ENCODE measurements around the gene PLD1.
"Not testable (repeated sequence)": the region's sequence is repeated elsewhere in the genome, so short reads cannot be mapped to it uniquely, and the experiment has no call there.

Gene PLD1

DNA sequence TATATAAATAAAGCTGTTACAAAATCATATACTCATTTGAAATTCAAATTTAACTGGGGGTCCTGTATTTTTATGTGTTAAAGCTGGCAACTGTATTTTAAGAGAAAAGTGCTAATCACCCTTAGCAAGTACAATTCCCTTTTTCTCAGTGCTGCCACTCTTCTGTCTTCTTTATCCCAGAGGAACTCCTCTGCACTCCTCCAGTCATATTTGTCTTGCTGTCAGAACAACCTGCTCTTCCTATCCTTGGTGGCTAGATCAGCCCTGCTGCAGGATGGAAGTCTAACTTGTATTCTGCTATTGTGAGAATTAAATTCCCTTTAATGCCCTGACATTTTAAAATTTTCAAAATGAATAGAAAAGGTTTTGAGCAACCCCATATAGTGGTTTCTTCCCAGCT lies 226.2 kb downstream of the PLD1 start:
- ATAC-seq = no peak
- Mint-ChIP-seq H3K4me3 (no peak overlapping the region), H3K27me3 (peaks cover 14% of the 10 kb centered on the region), H3K9me3 (no peaks in the 10 kb centered on the region), H3K27ac (no peak overlapping the region), H3K36me3 (no peaks in the 10 kb centered on the region), H3K4me1 (no peaks in the 10 kb centered on the region)

DNA sequence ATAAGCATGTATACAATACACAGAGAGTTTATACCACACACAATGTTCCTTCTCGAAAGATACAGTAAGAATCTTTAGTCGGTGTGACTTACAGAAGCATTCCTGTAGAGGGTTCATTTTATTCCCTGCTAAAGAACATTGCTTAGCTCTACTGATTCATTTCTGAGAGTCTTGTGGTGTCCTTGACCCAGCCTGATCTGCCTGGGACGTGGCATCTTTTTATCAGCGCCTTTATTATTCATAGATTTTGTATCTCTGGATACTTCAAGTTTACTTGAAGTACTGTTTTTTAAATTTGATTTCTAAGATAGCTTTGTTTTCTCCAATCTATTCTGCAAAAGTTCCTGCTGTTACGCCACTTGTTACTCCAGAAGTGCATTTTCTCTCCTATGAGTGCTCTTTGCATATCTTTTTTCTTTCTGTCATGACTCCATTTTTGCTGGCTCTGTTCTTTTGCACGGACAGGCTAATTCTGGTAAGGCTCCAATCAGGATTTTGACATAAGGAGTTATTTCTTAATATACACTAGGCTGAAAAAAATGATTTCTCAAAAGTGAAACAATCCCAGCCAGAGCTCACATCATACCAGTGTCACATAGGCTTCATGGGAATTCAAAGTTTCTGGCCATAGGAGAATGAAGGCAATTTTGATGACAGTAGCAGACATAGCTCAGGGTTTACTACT lies 235.6 kb downstream of the PLD1 start:
- Mint-ChIP-seq H3K4me3 (no peak overlapping the region), H3K9me3 (peaks cover 3% of the 10 kb centered on the region), H3K27me3 (peaks cover 39% of the 10 kb centered on the region), H3K4me1 (no peaks in the 10 kb centered on the region), H3K27ac (no peak overlapping the region), H3K36me3 (no peaks in the 10 kb centered on the region)
- ATAC-seq = no peak

- no peaks in the 10 kb centered on the region for H3K36me3 Mint-ChIP-seq
- no peak overlapping the region for H3K27ac Mint-ChIP-seq
- no peak overlapping the region for H3K4me3 Mint-ChIP-seq
- H3K4me1 Mint-ChIP-seq = no peaks in the 10 kb centered on the region
- H3K27me3 Mint-ChIP-seq = no peaks in the 10 kb centered on the region
- peaks cover 3% of the 10 kb centered on the region for H3K9me3 Mint-ChIP-seq
- ATAC-seq = no peak
Observed at GRCh38 chr3:171569571-171570132, 240.6 kb downstream of the PLD1 start.

DNA sequence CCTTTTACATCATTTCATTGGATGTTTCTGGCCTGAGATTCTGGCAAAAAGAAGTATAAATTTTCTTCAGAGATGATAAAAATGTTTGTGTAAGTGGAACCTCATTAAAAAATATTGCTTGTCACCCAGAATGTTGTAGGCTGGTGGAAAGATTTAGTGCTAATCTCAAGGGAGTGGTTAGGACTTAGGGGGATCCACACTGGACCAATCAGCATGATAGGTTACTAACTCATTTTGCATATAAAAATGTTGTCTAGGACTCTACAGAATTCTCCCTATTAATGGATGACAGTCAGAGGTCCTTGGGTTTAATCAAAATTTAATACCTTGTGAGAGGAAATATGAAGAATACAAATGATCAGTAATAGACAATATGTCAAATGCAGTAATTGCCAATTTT lies 241.5 kb downstream of the PLD1 start:
- no peaks in the 10 kb centered on the region for H3K27me3 Mint-ChIP-seq
- H3K27ac Mint-ChIP-seq = no peak overlapping the region
- H3K9me3 Mint-ChIP-seq = peaks cover 3% of the 10 kb centered on the region
- no peak for ATAC-seq
- H3K4me1 Mint-ChIP-seq = no peaks in the 10 kb centered on the region
- H3K4me3 Mint-ChIP-seq = no peak overlapping the region
- no peaks in the 10 kb centered on the region for H3K36me3 Mint-ChIP-seq

- no peaks in the 10 kb centered on the region for H3K36me3 Mint-ChIP-seq
- H3K27me3 Mint-ChIP-seq = no peaks in the 10 kb centered on the region
- ATAC-seq = no peak
- H3K4me3 Mint-ChIP-seq = no peak overlapping the region
- H3K27ac Mint-ChIP-seq = no peak overlapping the region
- peaks cover 7% of the 10 kb centered on the region for H3K4me1 Mint-ChIP-seq
- H3K9me3 Mint-ChIP-seq = no peaks in the 10 kb centered on the region
Observed at GRCh38 chr3:171566803-171567422, 243.4 kb downstream of the PLD1 start.

- Mint-ChIP-seq H3K9me3 (no peaks in the 10 kb centered on the region), H3K27ac (no peak overlapping the region), H3K27me3 (no peaks in the 10 kb centered on the region), H3K4me1 (peaks cover 7% of the 10 kb centered on the region), H3K4me3 (no peak overlapping the region), H3K36me3 (no peaks in the 10 kb centered on the region)
- no peak for ATAC-seq
Observed at GRCh38 chr3:171565481-171566058, 244.7 kb downstream of the PLD1 start.

DNA sequence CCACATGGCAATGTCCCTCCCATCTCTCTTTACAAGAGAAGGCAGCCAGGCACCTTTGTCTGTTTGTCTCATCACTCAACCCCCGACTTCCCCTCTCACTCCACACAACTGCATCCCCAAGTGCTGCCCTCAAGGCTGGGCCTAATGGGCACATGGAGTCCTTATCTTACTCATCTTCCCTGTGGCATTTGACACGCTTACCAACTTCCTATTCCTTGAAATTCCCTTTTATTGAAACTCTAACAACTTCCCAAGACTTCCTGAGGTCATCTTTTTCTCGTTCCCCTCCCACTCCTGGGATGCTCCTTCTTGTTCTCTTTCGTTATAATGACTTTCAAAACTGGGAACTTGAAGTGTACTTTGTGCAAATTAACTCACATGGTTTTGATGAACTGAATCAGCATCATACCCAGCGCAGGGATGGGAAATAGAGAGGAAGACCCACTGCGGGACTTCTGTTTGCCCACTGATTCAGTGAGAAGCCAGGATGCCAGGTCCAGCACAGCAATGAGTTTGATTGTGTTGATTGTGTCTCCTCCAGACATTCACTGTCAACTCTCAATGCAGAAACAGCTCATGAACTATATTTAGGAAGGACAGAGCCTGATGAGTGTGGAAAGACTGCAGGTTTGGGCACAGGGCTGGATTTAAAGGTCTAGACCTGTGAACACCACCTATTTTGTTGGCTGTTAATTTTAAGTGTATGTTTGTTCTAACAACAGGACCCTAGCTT lies 245.4 kb downstream of the PLD1 start:
- H3K9me3 Mint-ChIP-seq = no peaks in the 10 kb centered on the region

DNA sequence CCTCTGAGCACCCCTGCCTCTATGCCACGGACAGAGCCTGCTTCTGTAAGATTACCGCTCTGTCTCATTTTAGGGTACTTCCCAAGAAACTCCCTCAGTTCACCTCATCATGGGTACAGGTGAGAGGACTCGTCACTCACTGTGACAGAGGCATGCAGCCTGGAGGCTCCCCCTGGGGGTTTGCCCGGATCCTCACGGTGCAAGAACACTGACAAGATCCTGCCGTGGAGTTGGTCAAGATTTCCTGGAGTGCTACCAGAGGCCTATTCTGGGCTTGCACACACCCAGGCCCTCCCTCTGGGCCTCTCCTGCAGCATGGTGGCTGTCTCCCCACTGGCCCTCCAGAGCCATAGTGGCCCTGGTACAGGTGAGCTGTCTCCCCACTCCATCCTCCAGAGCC lies 247.0 kb downstream of the PLD1 start:
- peaks cover 7% of the 10 kb centered on the region for H3K4me1 Mint-ChIP-seq
- H3K9me3 Mint-ChIP-seq = no peaks in the 10 kb centered on the region
- no peaks in the 10 kb centered on the region for H3K36me3 Mint-ChIP-seq
- no peak overlapping the region for H3K4me3 Mint-ChIP-seq
- ATAC-seq = no peak
- H3K27ac Mint-ChIP-seq = no peak overlapping the region
- no peaks in the 10 kb centered on the region for H3K27me3 Mint-ChIP-seq

More for the DNA sequence above, 245.4 kb downstream of the PLD1 start:
- ATAC-seq = no peak
- Mint-ChIP-seq H3K27me3 (no peaks in the 10 kb centered on the region), H3K4me3 (no peak overlapping the region), H3K27ac (no peak overlapping the region), H3K36me3 (no peaks in the 10 kb centered on the region), H3K4me1 (peaks cover 7% of the 10 kb centered on the region)

DNA sequence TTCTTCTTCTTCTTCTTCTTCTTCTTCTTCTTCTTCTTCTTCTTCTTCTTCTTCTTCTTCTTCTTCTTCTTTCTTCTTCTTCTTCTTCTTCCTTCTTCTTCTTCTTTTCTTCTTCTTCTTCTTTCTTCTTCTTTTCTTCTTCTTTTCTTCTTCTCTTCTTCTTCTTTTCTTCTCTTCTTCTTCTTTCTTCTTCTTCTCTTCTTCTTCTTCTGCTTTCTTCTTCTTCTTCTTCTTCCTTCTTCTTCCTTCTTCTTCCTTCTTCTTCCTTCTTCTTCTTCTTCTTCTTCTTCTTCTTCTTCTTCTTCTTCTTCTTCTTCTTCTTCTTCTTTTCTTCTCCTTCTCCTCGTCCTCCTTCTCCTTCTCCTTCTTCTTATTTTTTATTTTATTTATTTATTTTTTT lies 247.8 kb downstream of the PLD1 start:
- ATAC-seq, H3K36me3 Mint-ChIP-seq, H3K4me3 Mint-ChIP-seq, H3K27me3 Mint-ChIP-seq, H3K9me3 Mint-ChIP-seq, H3K27ac Mint-ChIP-seq, H3K4me1 Mint-ChIP-seq: not testable (repeated sequence)

- no peak for ATAC-seq
- H3K4me1 Mint-ChIP-seq = peaks cover 7% of the 10 kb centered on the region
- no peak overlapping the region for H3K27ac Mint-ChIP-seq
- H3K9me3 Mint-ChIP-seq = no peaks in the 10 kb centered on the region
- no peaks in the 10 kb centered on the region for H3K27me3 Mint-ChIP-seq
- no peak overlapping the region for H3K4me3 Mint-ChIP-seq
- no peaks in the 10 kb centered on the region for H3K36me3 Mint-ChIP-seq
Observed at GRCh38 chr3:171561596-171562323, 248.5 kb downstream of the PLD1 start.

- Mint-ChIP-seq H3K9me3 (no peaks in the 10 kb centered on the region), H3K4me1 (peaks cover 7% of the 10 kb centered on the region), H3K27ac (no peak overlapping the region)
Observed at GRCh38 chr3:171559586-171559985, 250.7 kb downstream of the PLD1 start.

GRCh38 chr3:171558188-171558696 lies 252.0 kb downstream of the PLD1 start:
- peaks cover 7% of the 10 kb centered on the region for H3K4me1 Mint-ChIP-seq
- ATAC-seq = no peak
- no peak overlapping the region for H3K4me3 Mint-ChIP-seq
- no peaks in the 10 kb centered on the region for H3K9me3 Mint-ChIP-seq
- no peak overlapping the region for H3K27ac Mint-ChIP-seq
- H3K27me3 Mint-ChIP-seq = no peaks in the 10 kb centered on the region
- H3K36me3 Mint-ChIP-seq = no peaks in the 10 kb centered on the region

More at GRCh38 chr3:171559586-171559985, 250.7 kb downstream of the PLD1 start:
- no peak for ATAC-seq
- Mint-ChIP-seq H3K4me3 (no peak overlapping the region), H3K36me3 (no peaks in the 10 kb centered on the region), H3K27me3 (no peaks in the 10 kb centered on the region)

DNA sequence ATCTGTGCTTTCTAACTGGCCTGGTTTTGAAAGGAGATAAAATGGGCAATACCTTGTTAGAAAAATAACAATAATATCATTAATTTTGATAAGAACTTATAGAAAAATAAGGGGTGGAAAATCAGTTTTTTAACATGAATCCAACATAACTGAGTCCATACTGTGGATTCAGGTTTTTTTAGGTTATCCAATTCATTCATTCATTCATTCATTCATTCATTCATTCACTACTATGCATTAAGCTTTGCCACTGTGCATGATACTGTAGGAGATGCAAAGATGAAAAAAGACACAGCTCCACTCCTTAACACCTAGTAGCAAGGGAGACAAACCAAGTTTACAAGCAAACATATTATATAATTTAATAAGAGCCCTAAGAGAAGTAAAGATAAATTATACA lies 253.1 kb downstream of the PLD1 start:
- peaks cover 1% of the 10 kb centered on the region for H3K4me1 Mint-ChIP-seq
- H3K36me3 Mint-ChIP-seq = no peaks in the 10 kb centered on the region
- ATAC-seq = no peak

DNA sequence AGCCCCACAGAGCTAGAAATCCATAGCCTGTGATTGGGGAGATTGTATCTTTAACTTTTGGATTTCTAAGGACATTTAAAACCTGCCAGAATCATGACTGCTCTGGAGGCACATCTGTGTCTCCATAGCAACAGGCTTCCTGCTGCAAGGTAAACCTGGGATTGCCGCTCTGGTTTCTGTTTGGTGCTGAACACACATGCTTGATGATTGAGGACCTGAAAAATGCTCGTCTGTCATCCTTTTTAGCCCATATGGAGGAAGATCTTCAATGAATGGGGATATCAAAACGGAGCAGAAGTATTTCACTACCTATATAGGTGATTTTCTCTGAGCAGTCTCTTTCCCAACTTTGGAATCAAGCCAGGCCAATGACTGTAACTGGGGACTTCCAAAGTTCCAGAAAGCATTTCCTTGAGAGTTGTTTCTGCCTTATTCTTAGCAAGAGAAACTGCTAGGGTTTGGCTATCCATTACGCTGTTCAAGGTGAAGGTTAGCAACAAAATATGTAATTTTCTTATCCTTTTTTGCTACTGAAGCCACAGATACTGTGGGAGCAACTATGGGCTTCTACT lies 253.6 kb downstream of the PLD1 start:
- Mint-ChIP-seq H3K4me1 (no peaks in the 10 kb centered on the region), H3K27ac (no peak overlapping the region), H3K36me3 (no peaks in the 10 kb centered on the region), H3K4me3 (no peak overlapping the region), H3K27me3 (no peaks in the 10 kb centered on the region), H3K9me3 (no peaks in the 10 kb centered on the region)
- no peak for ATAC-seq

More for the DNA sequence above, 253.1 kb downstream of the PLD1 start:
- H3K27me3 Mint-ChIP-seq = no peaks in the 10 kb centered on the region
- no peak overlapping the region for H3K4me3 Mint-ChIP-seq
- no peaks in the 10 kb centered on the region for H3K9me3 Mint-ChIP-seq
- no peak overlapping the region for H3K27ac Mint-ChIP-seq
